Endometrial microvascular endothelial cells (primary cell): ENCODE results near the gene ACTBL2. TPM values are rescaled to one million over a fixed set of nuclear protein-coding genes. Genes with fewer than 3 reads are reported as not detected.
"Not testable (repeated sequence)": the region's sequence is repeated elsewhere in the genome, so short reads cannot be mapped to it uniquely, and the experiment has no call there.

Experiments
- in situ Hi-C: cut with HindIII; loops from 2 replicates; pipeline ENCODE4 v1.10.0; 2017; ENCODE audit warnings: low sequenced_read_pairs, low pct_unique_long_range_greater_than_20kb; ENCODE audit errors: inconsistent ontology term
- total RNA-seq: library from RNA; depleted of rRNA; stranded (reverse); fragments of >200 nt; gene quantifications from one replicate; pipeline ENCODE4 v1.2.3, GENCODE V29; 2015; ENCODE audit errors: inconsistent ontology term

The ACTBL2 gene
- not detected for total RNA-seq

DNA sequence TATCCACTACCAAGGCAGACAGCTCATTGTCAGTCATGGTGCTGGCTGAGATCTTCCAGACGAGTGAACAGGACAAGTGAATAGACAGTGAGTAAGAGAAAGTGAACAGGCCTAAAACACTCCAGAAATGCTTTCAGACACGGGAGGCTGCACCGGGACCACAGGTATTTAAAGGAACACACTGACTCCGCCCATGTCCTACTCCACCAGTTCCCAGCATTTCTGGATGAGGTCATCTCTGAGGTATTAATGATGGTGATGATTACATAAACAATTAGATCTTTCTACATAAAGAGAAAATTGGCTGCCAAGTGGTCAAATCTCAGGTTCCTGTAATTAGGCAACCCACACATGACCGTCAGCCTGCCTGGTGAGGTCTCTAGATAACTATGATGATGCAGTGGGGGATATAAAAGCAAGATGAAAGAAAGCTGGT is at the start of gene ACTBL2:
Gene ACTBL2, minus strand, starts transcription at position 141 of the 436 bp plus-strand sequence. Its CDS starts 104 bp downstream, at position 37.
- in situ Hi-C loops, result loop anchor here (25.0 kb wide), 1 partner anchor 755 kb away; no protein-coding TSS in a partner anchor

DNA sequence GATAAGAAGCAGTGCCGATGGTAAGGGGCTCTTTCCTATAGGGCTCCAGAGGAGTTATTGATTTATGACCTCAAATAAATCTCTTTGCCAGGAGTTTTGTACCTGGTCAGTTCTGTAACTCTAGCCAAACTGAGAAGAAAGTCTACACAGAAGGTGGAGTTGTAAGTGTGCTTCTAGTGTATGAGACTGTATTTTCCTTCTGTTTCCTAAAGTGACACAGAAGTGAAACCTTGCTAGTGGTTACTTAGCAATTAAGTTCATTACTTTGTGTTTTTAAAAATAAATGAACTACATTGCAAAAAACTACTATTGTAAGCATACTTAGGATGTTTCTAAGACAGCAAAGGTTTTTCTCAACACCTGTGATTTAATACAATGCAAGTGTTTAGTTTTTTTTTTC is 48.7 kb upstream of the ACTBL2 start:
- in situ Hi-C loops, result no loop called here

DNA sequence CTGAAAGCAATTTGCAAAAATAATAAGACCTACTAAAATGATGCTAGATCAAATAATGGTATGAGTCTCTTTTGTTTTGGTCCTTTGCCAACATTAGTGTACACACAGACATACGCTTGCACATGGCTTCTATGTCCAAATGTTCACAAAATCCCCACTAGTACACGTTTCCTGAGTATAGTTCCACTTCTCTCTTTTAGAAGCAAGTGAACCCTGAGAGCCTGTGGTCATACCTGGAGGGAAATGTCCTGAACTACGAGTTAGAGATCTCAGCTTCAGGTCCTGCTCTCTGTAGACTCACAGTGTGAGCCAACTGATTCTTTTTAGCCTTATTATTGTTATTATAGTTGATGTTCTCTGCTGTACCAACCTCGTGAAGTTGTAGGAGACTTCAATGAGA is 47.3 kb upstream of the ACTBL2 start:
- in situ Hi-C loops, result no loop called here

DNA sequence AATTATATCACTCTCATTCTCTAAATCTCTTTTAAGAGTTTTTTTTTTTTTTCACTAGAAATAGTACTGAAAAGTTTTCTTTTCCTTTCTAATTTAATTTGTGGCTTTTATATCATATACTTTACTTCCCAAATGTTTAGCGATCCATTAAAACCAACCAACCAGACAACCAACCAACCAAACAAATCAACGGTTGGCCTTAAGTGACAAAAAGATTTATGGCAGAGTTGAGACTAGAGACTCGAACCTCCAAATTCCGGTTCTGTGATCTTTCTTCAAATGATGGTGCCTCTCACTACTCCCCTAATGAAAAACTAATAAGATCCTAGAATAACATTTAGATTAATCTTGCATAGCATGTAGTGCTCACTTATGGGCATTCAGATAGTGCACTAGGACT is 45.3 kb upstream of the ACTBL2 start:
- in situ Hi-C loops, result no loop called here

DNA sequence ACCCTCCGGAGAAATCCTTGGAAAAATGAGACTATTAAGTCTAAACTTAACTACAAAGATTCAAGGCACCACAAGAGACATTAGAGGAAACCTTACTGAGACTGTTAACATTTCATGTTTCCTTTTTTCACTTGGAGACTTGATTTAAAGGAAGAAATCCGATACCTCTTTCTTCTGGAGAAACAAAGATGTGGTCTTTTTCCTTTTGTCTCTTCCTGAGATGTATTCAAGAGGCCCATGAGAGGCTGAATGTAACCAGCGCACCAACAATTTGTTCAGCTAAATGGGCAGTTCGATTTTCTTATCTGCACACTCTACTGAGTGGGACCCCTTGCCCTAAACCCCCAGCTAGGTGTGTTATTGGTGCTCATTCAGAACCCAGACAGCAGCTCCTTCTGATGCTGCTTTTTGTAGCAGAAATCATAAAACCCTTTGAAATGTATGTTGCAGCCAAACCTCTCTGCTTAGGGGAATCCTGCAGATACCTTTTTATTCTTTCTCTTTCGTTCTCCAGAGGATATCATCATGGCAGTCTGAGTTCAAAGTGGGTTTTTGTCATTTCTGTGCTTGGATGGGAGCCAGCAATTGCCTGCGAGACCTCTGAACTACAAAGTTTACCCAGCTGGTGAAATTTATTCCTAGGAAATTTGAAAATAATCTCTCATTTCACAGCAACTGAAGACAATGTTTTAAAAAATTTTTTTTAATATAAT is 41.9 kb upstream of the ACTBL2 start:
- in situ Hi-C loops, result no loop called here

DNA sequence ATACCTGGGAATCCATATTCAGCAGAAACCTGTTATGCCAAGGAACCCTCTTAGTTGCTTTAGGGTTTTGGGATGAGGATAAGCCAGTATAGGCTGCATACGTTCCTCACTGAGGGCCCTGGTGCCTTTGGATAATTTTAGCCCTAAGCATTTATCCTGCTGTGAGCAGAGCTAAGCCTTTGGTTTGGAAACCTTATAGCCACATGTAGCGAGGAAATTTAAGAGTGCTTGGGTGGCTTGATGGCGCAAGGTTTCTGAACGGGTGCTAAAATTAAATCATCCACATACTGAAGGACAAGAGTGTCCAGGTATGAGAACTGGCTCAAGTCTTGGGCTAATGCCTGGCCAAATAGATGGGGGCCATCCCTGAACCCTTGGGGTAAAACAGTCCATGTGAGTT is 39.9 kb upstream of the ACTBL2 start:
- in situ Hi-C loops, result not testable (repeated sequence)

DNA sequence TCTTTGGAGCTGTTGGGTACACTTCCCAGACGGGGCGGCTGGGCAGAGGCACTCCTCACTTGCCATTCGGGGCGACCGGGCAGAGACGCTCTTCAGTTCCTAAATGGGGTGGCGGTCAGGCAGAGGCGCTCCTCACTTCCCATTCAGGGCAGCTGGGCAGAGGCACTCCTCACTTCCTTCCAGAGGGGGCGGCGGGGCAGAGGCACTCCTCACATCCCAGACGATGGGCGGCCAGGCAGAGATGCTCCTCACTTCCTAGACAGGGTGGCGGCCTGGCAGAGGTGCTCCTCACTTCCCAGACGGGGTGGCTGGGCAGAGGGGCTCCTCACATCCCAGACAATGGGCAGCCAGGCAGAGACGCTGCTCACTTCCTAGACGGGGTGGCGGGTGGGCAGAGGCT is 35.8 kb upstream of the ACTBL2 start:
- in situ Hi-C loops, result not testable (repeated sequence)

DNA sequence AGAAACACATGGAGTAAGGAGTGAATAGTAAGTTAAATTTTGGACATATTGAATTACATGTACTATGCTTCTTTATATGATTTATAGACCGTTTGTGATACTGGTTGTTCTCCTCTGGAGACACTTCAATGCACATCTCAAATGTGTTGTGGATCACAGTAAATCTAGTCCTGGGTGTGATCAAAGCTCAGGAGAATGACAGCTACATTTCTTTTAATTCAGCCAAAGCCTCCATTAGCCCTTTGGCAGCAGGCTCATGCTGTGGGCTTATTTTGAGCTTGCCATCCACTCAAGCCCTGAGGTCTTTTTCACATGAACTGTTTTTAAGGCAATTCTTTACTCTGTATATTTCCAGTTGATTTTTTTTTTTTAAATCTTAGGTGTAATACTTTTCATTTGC is 34.6 kb upstream of the ACTBL2 start:
- in situ Hi-C loops, result no loop called here

DNA sequence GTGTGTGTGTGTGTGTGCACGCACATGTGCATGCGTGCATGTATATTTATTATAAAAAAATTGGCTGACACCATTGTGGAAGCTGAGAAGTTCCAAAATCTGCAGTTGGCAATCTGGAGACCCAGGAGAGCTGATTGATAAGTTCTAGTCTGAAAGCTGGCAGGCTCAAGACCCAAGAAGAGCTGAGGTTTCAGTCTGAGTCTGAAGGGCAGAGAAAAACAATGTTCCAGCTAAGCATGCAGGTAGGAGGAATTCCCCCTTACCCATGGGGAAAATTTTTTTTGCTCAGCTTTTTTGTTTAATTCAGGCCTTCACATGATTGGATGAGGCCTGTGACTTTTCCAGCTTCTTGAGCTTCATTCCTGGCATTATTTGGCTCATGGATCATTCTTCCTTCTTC is 31.2 kb upstream of the ACTBL2 start:
- in situ Hi-C loops, result no loop called here

DNA sequence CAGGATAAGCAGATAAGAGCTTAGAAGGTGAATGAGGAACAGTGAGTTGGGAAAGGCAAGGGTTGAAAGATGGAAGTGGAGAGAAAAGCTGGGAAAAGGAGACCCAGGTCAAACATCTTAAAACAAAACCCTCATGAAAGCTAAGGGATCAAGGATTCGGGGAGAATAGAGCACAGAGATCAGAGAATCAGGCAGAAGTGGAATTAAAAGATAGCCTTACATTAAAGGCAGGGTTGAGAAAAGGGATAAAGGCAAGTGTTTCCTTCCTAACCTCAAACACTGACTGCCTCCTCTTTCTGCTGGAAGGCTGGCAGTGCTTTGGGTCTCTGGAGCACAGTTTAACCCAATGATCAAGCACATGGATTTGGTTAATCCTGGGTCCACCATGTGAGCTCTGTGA is 28.7 kb upstream of the ACTBL2 start:
- in situ Hi-C loops, result no loop called here

DNA sequence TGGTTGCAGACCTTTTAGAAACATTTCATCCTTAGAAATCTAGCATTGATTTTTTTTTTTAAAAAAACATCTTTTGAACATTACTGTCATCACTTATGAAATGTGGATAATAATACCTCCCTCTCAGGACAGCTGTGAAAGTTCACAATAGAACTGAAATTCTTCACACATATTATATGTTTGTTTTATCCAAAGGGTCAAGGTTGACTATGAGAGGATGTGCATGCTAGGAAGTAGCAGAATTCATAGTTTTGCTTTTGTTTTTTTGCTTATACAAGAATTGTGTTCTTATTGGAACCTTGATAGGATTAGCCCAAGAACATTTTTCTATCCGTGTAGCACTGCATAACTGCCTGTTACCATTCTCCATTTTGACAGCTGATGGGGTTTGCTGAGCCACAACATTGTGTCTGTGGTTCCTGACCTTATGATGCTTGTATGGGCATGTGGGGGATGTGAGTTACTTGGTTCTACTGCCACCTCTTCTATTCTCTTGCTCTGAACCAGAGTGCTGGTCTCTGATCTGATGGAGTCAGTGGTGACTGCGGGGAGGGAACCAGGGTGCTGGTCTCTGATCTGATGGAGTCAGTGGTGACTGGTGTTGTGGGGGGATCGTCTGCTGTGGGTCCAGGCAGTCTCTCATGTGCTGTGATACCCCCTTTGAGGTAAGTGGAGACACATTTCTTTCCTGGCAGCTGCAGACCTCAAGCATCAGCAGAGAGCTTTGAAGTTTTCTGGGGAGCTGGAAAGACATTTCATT is 27.1 kb upstream of the ACTBL2 start:
- in situ Hi-C loops, result no loop called here

DNA sequence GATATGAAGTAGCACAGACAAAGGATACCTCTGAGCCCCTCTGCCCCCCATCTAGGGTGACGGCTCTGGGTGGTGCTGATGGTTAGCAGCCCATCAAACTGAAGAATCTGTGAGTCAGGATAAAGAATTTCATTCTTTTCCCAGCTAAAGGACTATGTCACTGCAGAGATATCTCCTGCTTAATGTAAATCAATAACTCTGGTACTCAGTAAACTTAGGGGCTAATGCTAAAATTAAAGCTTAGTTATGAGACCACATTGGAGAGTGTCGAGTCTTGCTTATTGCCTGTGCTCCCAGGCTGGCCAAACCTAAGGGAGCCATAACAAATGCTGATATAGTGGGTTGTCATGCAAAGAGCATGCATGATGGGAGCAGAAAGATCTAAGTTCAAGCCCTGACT is 25.6 kb upstream of the ACTBL2 start:
- in situ Hi-C loops, result no loop called here

DNA sequence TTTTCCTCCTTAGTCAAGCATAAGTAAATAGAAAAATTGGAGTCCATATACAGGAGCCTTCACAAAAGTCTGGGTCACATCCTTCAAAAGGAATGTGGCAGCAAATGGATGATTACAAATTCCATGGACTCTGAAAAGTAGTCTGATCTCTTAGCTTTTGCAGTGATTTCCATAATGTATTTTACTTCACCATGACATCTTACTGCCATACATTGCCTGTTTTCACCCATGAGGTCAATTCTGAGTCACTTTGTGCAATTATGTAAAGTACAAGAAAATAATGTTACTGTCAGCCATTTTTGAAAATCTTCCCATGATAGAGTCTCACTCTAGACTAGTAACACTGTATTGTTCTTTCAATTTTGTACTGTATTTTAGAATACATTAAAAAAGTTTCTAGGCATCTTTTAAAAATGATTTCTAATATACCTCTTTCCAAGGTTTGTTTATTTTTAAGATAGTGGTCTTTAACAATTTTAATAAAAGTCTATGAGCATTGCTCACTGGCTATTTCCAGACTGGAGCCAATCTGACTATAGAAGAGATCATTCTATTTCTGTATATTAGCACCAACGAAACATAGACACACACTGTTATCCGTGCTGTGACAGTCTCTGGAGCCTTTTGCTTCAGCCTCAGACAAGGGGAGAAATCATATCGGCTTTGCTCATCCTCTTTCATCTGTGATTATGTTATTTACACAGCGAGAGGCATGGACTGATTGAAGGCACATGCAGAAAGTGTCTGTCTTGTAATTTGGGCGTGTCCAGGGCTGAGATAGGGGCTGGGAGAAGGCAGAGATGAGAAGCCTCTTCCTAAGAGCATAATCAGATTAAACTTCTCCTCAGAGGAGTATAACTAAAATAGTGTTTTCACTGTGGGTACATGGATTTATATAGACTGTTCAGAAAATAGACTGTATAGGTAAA is 22.9 kb upstream of the ACTBL2 start:
- in situ Hi-C loops, result no loop called here

DNA sequence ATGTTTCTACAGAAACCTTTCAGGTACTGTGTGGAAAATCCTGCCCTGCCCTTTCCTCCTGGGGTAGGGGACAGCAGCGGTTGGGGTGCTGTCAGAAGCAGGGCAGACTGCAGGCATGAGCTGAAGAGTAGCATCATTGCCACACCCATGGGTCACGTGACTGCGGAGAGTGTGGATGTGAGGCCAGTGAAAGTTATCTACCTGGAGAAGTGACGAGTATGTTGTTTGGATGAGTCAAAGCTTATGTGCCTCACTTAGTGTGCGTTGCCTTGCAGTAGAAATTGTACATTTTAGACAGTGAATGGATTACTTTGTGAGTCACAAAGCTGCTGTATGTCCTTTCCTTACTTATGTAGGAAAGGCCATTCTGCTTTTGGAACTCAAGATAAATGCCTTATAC is 21.7 kb upstream of the ACTBL2 start:
- in situ Hi-C loops, result no loop called here

DNA sequence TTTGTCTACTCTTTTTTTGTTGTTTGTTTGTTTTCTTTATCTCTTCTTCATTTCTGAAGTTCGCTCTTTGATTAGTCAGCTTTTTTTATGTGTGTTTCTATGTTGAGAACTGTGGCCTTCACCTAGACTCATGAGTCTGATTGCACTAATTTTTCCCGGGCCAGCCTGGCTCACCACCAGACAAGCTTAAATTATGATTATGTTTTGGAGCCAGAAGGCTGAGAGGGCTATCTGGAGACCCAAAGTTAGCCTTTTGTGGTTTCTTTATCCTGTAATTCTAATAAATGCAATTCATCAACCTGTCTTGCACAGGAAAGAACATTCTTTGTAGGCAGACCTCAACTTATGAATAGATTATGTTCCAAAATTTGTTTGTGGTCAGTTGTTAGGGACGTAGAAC is 20.8 kb upstream of the ACTBL2 start:
- in situ Hi-C loops, result no loop called here

DNA sequence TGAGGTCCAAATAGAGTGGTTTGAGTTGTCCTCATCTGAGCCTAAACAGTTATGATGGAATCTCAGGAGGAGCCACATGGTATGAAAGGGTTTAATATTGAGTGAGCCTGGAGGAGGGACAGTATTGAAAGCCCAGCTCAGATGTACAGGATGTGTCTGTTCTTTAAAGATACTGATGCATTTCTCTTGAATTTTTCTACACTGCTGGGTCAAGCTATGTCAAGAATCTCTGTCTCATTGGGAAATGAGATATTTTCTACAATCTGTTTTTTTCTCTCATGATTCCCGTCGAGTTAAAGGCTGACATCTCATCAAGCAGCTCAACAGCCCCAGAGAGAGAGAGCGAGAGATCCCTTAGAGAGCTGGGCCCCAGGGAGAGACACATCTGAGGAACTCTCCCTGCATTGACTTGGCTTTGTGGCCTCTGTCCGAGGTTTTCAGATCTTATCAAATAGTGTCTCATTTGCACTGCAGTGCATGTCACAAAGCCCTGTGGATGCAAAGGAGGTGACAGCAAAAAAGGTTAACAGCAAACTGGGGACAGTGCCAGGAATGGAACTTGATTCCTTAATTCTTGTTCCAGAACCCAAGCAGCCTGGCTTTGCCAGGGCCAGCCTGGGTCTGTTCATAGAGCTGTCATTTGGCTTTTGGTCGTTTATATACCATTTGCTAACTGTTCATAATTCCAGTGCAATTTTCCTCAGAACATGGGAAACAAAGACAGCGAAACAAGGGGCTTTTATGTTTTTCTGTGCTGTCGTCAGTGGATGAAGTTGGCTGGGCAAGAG is 19.0 kb upstream of the ACTBL2 start:
- in situ Hi-C loops, result no loop called here

DNA sequence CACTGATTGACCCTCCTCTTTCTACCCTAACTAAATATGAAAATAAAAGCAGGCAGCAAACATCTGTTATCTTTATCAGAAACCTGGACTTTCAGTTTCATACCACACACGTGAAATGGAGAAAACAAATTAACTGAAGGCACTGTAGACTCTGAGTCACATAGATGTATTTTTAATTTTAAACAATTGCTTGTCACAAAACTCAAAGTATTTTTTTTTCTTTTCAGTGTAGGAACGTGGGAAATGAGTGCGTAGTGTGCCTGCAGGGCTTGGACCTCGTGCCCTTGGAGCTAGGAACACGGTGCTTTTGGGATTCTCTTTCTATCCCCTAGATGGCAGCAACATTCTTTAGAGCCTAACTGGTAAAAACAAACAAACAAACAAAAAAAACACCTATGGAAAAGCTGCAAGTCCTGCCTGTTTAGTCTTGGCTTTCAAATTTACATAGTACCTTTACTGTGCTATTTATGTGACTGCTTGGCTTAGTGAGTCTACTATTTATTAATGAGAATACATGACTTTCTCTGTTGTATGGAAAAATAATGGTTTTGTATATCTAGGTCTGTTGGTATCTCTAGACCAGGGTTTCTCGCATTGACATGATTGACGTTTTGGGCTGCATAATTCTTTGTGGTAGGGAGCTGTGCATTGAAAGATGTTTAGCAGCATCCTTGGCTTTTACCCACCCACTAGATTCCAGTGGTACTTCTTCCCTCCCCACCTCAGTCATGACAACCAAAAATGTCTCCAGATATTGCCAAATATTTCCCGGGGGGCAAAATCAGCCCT is 16.8 kb upstream of the ACTBL2 start:
- in situ Hi-C loops, result loop anchor here (10.0 to 25.0 kb wide), 2 partner anchors 738 to 965 kb away; partner anchors contain the start of gene PLK2

DNA sequence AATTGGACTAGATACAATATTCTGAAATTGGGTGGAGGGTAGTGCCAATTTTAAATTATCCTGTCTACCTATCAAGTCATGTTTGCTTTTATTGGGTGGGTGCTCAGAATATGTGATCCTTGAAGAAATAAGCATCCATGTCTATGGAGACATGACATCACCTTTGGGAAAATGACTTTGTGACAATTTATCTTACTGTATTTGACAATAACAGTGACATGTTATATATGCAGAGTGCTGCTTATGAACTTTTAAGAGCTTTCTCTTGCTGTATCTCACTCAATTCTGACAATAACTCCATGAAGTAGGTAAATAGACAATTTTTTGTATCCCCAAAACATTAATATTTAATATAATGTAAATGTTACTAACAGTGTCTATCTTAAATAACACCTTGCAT is 15.1 kb upstream of the ACTBL2 start:
- in situ Hi-C loops, result loop anchor here (10.0 to 25.0 kb wide), 2 partner anchors 740 to 967 kb away; partner anchors contain the start of gene PLK2
